Measurements from ENCODE around the gene NBAS. TPM values are rescaled to one million over a fixed set of nuclear protein-coding genes. Genes with fewer than 3 reads are reported as not detected.

Gene NBAS
- total RNA-seq, 1 experiment from 2014 or later = 36.3 TPM

DNA sequence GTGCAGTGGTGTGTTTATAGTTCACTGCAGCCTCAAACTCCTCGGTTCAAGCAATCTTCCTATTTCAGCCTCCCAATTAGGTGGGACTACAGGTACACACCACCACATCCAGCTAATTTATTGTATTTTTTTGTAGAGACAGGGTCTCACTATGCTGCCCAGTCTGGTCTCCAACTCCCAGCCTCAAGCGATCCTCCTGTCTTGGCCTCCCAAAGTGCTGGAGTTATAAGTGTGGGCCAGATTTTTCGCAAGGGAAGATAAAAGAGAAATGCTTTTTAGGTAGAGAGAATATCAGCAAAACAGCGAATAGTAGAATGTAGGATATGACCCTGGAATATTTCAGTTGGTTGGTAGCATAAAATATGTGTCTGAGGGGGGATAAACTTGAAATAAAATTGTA lies 34.8 kb upstream of the NBAS start:
- Histone ChIP-seq H3K27ac (ENCODE audit: low read length) (no peak overlapping the region), H3K36me3 (ENCODE audit: control insufficient read depth, insufficient read depth, low read length) (peaks cover 46% of the 10 kb centered on the region), H3K9me3 (ENCODE audit: control insufficient read depth, insufficient read depth, low read depth, low read length) (no peaks in the 10 kb centered on the region), H3K4me3 (ENCODE audit: low read depth in 2 of 2, low read length in 2 of 2) (no peak overlapping the region), H3K27me3 (ENCODE audit: control insufficient read depth, insufficient read depth, low read length) (no peaks in the 10 kb centered on the region), H3K4me1 (ENCODE audit: control insufficient read depth, insufficient read depth, low read length) (peaks cover 8% of the 10 kb centered on the region)
- DNase-seq (ENCODE audit: low read depth, low spot score) = no peak
- intact Hi-C loops (cut with micrococcal nuclease; ENCODE audit: unreplicated experiment) = no loop called here
- ChIA-PET POLR2A (no interaction called here), CTCF (no interaction called here)
- TF ChIP-seq REST (IDR thresholded peaks at IDR 0.05; ENCODE audit: insufficient read depth in 1 of 2, low read depth in 2 of 2, low read length in 1 of 2) (no peak), SIN3A (IDR thresholded peaks at IDR 0.05; ENCODE audit: borderline replicate concordance, insufficient read depth, low read depth, low read length) (no peak), POLR2AphosphoS5 (IDR thresholded peaks at IDR 0.05; ENCODE audit: low read depth, low read length) (no peak), TCF7L2 (IDR thresholded peaks at IDR 0.05; ENCODE audit: low read depth, low read length) (no peak)
- TF ChIP-seq, protein P1, sequence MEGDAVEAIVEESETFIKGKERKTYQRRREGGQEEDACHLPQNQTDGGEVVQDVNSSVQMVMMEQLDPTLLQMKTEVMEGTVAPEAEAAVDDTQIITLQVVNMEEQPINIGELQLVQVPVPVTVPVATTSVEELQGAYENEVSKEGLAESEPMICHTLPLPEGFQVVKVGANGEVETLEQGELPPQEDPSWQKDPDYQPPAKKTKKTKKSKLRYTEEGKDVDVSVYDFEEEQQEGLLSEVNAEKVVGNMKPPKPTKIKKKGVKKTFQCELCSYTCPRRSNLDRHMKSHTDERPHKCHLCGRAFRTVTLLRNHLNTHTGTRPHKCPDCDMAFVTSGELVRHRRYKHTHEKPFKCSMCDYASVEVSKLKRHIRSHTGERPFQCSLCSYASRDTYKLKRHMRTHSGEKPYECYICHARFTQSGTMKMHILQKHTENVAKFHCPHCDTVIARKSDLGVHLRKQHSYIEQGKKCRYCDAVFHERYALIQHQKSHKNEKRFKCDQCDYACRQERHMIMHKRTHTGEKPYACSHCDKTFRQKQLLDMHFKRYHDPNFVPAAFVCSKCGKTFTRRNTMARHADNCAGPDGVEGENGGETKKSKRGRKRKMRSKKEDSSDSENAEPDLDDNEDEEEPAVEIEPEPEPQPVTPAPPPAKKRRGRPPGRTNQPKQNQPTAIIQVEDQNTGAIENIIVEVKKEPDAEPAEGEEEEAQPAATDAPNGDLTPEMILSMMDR (IDR thresholded peaks at IDR 0.05) = no peak
- in situ Hi-C loops (cut with HindIII; ENCODE audit: low pct_unique_long_range_greater_than_20kb, low sequenced_read_pairs) = no loop called here
- ATAC-seq = no peak
- no TSS peak for BruUV-seq (replicated peaks)

DNA sequence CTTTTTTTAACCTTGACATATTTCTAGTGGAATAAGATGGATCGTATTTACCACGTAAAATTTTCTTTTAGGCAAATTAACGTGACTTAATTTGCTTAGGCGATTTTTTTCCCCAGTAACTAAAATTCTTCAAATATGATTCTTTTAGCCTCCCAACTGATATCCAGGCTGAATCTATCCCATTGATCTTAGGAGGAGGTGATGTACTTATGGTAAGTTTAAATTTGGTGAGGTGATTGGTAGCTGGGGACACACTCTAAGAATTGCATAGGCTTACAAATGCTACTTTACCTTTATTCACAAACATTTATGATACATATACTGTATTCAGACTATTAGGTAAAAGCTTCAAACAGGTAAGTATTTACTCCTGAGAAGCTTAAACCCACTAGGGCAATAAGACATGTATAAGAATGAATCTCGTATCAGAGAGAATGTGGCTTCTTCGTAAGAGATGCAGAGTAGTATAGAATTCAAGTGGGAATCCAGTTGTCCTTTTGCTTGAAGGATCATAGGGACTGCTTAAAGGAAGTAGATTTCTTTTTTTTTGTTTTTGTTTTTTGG lies 34.3 kb upstream of the NBAS start:
- Histone ChIP-seq H3K4me1 (ENCODE audit: control insufficient read depth, insufficient read depth, low read length) (peaks cover 8% of the 10 kb centered on the region), H3K27ac (ENCODE audit: low read length) (no peak overlapping the region), H3K4me3 (ENCODE audit: low read depth in 2 of 2, low read length in 2 of 2) (no peak overlapping the region), H3K27me3 (ENCODE audit: control insufficient read depth, insufficient read depth, low read length) (no peaks in the 10 kb centered on the region), H3K36me3 (ENCODE audit: control insufficient read depth, insufficient read depth, low read length) (peaks cover 45% of the 10 kb centered on the region), H3K9me3 (ENCODE audit: control insufficient read depth, insufficient read depth, low read depth, low read length) (no peaks in the 10 kb centered on the region)
- POLR2A ChIA-PET = no interaction called here
- intact Hi-C loops (cut with micrococcal nuclease; ENCODE audit: unreplicated experiment) = no loop called here
- TF ChIP-seq, protein P1 (IDR thresholded peaks at IDR 0.05) = no peak
- no peak for TF ChIP-seq SIN3A (IDR thresholded peaks at IDR 0.05; ENCODE audit: borderline replicate concordance, insufficient read depth, low read depth, low read length)
- no peak for ATAC-seq
- DNase-seq (ENCODE audit: low read depth, low spot score) = no peak
- no TSS peak for BruUV-seq (replicated peaks)
- CTCF ChIA-PET = no interaction called here
- in situ Hi-C loops (cut with HindIII; ENCODE audit: low pct_unique_long_range_greater_than_20kb, low sequenced_read_pairs) = no loop called here

Data from Panc1 (cell line).